CD14-positive monocyte (primary cell): Measurements from ENCODE around the gene CSKMT. TPM values are rescaled to one million over a fixed set of nuclear protein-coding genes. Genes with fewer than 3 reads are reported as not detected.

ENCODE experiments used
- DNase-seq, 3 donors: peaks; one replicate each; pipeline ENCODE4 v3.0.0-alpha.2; 2011 to 2022
- H2AFZ ChIP-seq: 2 replicates; pipeline ENCODE4 v1.6.0; 2012; ENCODE audit warnings: mild to moderate bottlenecking, low read depth, low read length, inconsistent platforms; ENCODE audit not compliant: insufficient read depth, poor library complexity, severe bottlenecking
- H3K27ac ChIP-seq, 2 donors: 1 replicate in 1 of 2; 2 replicates in 1 of 2; pipeline ENCODE4 v1.5.1; 2012 to 2013; ENCODE audit warnings: low read length in 2 of 2, control low read depth in 1 of 2, inconsistent platforms in 1 of 2, low read depth in 1 of 2, mild to moderate bottlenecking in 1 of 2
- H3K27me3 ChIP-seq, 2 donors: one replicate each; pipeline versions ENCODE4 v1.6.0 to v1.6.1; 2011 to 2013; ENCODE audit warnings: low read length in 2 of 2; ENCODE audit not compliant: control insufficient read depth in 2 of 2, insufficient read depth in 2 of 2
- H3K36me3 ChIP-seq, 2 donors: replicated peaks in 1 of 2; 1 replicate in 1 of 2; 2 replicates in 1 of 2; pipeline versions ENCODE4 v1.5.1 to v1.6.1; 2012 to 2013; ENCODE audit warnings: low read length in 2 of 2, control low read depth in 1 of 2, inconsistent platforms in 1 of 2, mild to moderate bottlenecking in 1 of 2; ENCODE audit not compliant: insufficient read depth in 2 of 2, control insufficient read depth in 1 of 2
- H3K4me1 ChIP-seq, 2 donors: 1 replicate in 1 of 2; 2 replicates in 1 of 2; pipeline versions ENCODE4 v1.5.1 to v1.6.1; 2012 to 2013; ENCODE audit warnings: low read length in 2 of 2, control low read depth in 1 of 2, inconsistent platforms in 1 of 2, mild to moderate bottlenecking in 1 of 2, moderate library complexity in 1 of 2; ENCODE audit not compliant: insufficient read depth in 2 of 2, control insufficient read depth in 1 of 2
- H3K4me2 ChIP-seq: replicated peaks from 2 replicates; pipeline ENCODE3; 2012; ENCODE audit warnings: low read length, moderate library complexity, mild to moderate bottlenecking; ENCODE audit not compliant: poor library complexity, severe bottlenecking; ENCODE audit errors: extremely low read depth
- H3K4me3 ChIP-seq, 3 experiments: fragments of 200-600 bp in 1 of 3; sonication (generic) in 1 of 3; replicated peaks in 1 of 3; 1 replicate in 2 of 3; 2 replicates in 1 of 3; pipeline ENCODE4 v1.5.1; 2011 to 2013; ENCODE audit warnings: low read length in 3 of 3, mild to moderate bottlenecking in 3 of 3, control low read depth in 2 of 3, low read depth in 2 of 3, inconsistent platforms in 1 of 3, moderate library complexity in 1 of 3
- H3K79me2 ChIP-seq: 2 replicates; pipeline ENCODE4 v1.6.0; 2012; ENCODE audit warnings: mild to moderate bottlenecking, control low read depth, inconsistent platforms, low read length, moderate library complexity; ENCODE audit not compliant: insufficient read depth
- H3K9ac ChIP-seq: 2 replicates; pipeline ENCODE4 v1.6.0; 2017; ENCODE audit warnings: low read length, mild to moderate bottlenecking; ENCODE audit not compliant: insufficient read depth, poor library complexity, severe bottlenecking
- H3K9me3 ChIP-seq, 2 donors: replicated peaks in 1 of 2; 1 replicate in 1 of 2; 2 replicates in 1 of 2; pipeline versions ENCODE4 v1.5.1 to v1.6.1; 2012 to 2013; ENCODE audit warnings: low read length in 2 of 2, control low read depth in 1 of 2; ENCODE audit not compliant: control insufficient read depth in 1 of 2, insufficient read depth in 1 of 2
- H4K20me1 ChIP-seq: 2 replicates; pipeline ENCODE4 v1.6.0; 2012; ENCODE audit warnings: mild to moderate bottlenecking, low read length, control low read depth, moderate library complexity; ENCODE audit not compliant: insufficient read depth
- H3K27ac Mint-ChIP-seq, 7 donors: one replicate each; pipeline ENCODE4 v1.8.0; 2020; ENCODE audit warnings: mild to moderate bottlenecking in 7 of 7, mixed read lengths in 7 of 7, moderate library complexity in 6 of 7, inconsistent platforms in 2 of 7
- H3K27me3 Mint-ChIP-seq, 3 donors: one replicate each; pipeline ENCODE4 v1.8.0; 2021 to 2022; ENCODE audit warnings: low read depth in 3 of 3, mild to moderate bottlenecking in 3 of 3, mixed read lengths in 3 of 3, moderate library complexity in 3 of 3, inconsistent platforms in 1 of 3
- H3K36me3 Mint-ChIP-seq, 2 donors: one replicate each; pipeline ENCODE4 v1.8.0; 2020; ENCODE audit warnings: mixed read lengths in 2 of 2, inconsistent platforms in 1 of 2, mild to moderate bottlenecking in 1 of 2
- H3K4me1 Mint-ChIP-seq: one replicate; pipeline ENCODE4 v1.8.0; 2020; ENCODE audit warnings: mild to moderate bottlenecking, mixed read lengths
- H3K4me3 Mint-ChIP-seq, 2 donors: one replicate each; pipeline ENCODE4 v1.8.0; 2020; ENCODE audit warnings: mild to moderate bottlenecking in 2 of 2, mixed read lengths in 2 of 2, moderate library complexity in 1 of 2
- H3K9me3 Mint-ChIP-seq, 7 donors: one replicate each; pipeline ENCODE4 v1.8.0; 2020 to 2022; ENCODE audit warnings: mixed read lengths in 7 of 7, mild to moderate bottlenecking in 6 of 7, moderate library complexity in 6 of 7, inconsistent platforms in 2 of 7
- WGBS: methylation state at CpG from one replicate; pipeline ENCODE4 v1.1.5; 2013; ENCODE audit warnings: missing lambda C conversion rate; ENCODE audit not compliant: insufficient coverage; 5-methylcytosine and 5-hydroxymethylcytosine counted together
- intact Hi-C, 2 donors: fragments of 100-400 bp; cut with micrococcal nuclease; formaldehyde crosslinking; loops; one replicate each; pipeline versions ENCODE4 v1.15.0 to v1.15.1; 2023
- polyA plus RNA-seq, 3 donors: library from polyadenylated mRNA; depleted of rRNA in 1 of 3; unstranded in 2 of 3; stranded (reverse) in 1 of 3; fragments of 300-500 nt in 2 of 3; fragments of >200 nt in 1 of 3; fragmentation: Illumina TruSeq in 2 of 3; gene quantifications; 1 replicate in 2 of 3; 2 replicates in 1 of 3; pipeline ENCODE4 v1.2.3, GENCODE V29; 2012 to 2021
- TF ChIP-seq, protein P1 (sequence below): fragments of 200-600 bp; IDR thresholded peaks from one replicate; pipeline ENCODE4 v1.8.0; 2022; ENCODE audit warnings: antibody characterized with exemption, mild to moderate bottlenecking

CSKMT gene
- polyA plus RNA-seq, 3 donors: 0.73 to 4.9 (median 1.4) TPM

DNA sequence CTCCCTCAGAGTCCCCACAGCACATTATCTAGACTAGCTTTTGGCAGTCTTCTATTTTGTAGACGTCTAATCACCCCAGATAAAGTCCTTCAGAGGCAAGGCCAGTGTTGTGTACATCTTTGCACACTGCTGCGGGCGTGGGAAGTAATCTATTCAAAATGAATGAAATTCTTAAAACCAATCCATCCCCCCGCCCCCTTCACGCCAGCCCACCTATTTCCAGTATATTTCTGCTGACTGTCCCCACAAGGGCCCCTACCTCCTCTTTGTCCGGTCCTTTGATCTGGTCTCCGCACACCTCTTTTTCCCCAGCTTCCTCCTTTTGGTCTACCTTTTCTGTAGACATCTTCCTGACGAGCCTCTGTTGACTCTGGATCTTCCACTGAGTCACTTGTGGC, 41.7 kb downstream of the CSKMT start:
- intact Hi-C loops: loop anchor here (5.0 to 10.0 kb wide), 2 partner anchors 55 to 112 kb away; partner anchors contain the start of genes TUT1 (in 2 of the 2) and INTS5 (in 1 of the 2)
- Histone ChIP-seq H3K4me2 (peak overlapping the region; percentile 93), H2AFZ (peak overlapping the region; percentile 96), H3K4me1 (peaks cover 66 to 82% of the 10 kb centered on the region in 2 donors), H3K9ac (no peak overlapping the region), H3K27ac (peak overlapping the region; percentile 28 to 29), H3K36me3 (peaks cover 11 to 15% of the 10 kb centered on the region in 2 donors), H3K79me2 (peaks cover 10% of the 10 kb centered on the region), H4K20me1 (no peaks in the 10 kb centered on the region), H3K9me3 (no peaks in the 10 kb centered on the region), H3K27me3 (no peaks in the 10 kb centered on the region), H3K4me3 (peak overlapping the region in 2 of 3 experiments; percentile 42 to 91)
- Mint-ChIP-seq H3K9me3 (peaks cover 0 to 3% (median 0%) of the 10 kb centered on the region in 7 donors), H3K4me3 (peak overlapping the region; percentile 72 to 82), H3K36me3 (peaks cover 8 to 20% of the 10 kb centered on the region in 2 donors), H3K27ac (peak overlapping the region in 6 of 7 donors; percentile 7 to 92 (median 81)), H3K27me3 (no peaks in the 10 kb centered on the region), H3K4me1 (peaks cover 57% of the 10 kb centered on the region)
- no peak for DNase-seq
- TF ChIP-seq, protein P1, sequence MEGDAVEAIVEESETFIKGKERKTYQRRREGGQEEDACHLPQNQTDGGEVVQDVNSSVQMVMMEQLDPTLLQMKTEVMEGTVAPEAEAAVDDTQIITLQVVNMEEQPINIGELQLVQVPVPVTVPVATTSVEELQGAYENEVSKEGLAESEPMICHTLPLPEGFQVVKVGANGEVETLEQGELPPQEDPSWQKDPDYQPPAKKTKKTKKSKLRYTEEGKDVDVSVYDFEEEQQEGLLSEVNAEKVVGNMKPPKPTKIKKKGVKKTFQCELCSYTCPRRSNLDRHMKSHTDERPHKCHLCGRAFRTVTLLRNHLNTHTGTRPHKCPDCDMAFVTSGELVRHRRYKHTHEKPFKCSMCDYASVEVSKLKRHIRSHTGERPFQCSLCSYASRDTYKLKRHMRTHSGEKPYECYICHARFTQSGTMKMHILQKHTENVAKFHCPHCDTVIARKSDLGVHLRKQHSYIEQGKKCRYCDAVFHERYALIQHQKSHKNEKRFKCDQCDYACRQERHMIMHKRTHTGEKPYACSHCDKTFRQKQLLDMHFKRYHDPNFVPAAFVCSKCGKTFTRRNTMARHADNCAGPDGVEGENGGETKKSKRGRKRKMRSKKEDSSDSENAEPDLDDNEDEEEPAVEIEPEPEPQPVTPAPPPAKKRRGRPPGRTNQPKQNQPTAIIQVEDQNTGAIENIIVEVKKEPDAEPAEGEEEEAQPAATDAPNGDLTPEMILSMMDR: no peak
- 93% methylated on average over 7 of the region's 8 CpGs for WGBS

- peak within 1 kb of the TSS; percentile 29 to 97 for H3K27ac ChIP-seq
- H3K27me3 ChIP-seq: no peaks in the 10 kb centered on the region
- WGBS: 92% methylated on average over 9 of the region's 10 CpGs
- H3K4me1 Mint-ChIP-seq: peaks cover 52% of the 10 kb centered on the region
- H3K9me3 ChIP-seq: no peaks in the 10 kb centered on the region
- intact Hi-C loops: loop anchor here (5.0 to 10.0 kb wide), 2 partner anchors 55 to 113 kb away; partner anchors contain the start of genes TUT1 (in 2 of the 2) and INTS5 (in 1 of the 2)
- H3K79me2 ChIP-seq: peaks cover 13% of the 10 kb centered on the region
- TF ChIP-seq, protein P1: no peak
- H4K20me1 ChIP-seq: no peaks in the 10 kb centered on the region
- peak within 1 kb of the TSS; percentile 17 to 91 (median 42) for H3K4me3 ChIP-seq
- peaks cover 15 to 19% of the 10 kb centered on the region in 2 donors for H3K36me3 ChIP-seq
- no peak within 1 kb of the TSS for H3K9ac ChIP-seq
- peak within 1 kb of the TSS; percentile 98 for H2AFZ ChIP-seq
- peak within 1 kb of the TSS; percentile 96 for H3K4me2 ChIP-seq
- H3K27ac Mint-ChIP-seq: peak within 1 kb of the TSS; percentile 31 to 99 (median 78)
- no peaks in the 10 kb centered on the region for H3K9me3 Mint-ChIP-seq
- H3K36me3 Mint-ChIP-seq: peaks cover 10 to 20% of the 10 kb centered on the region in 2 donors
- H3K4me1 ChIP-seq: peaks cover 60 to 77% of the 10 kb centered on the region in 2 donors
- H3K27me3 Mint-ChIP-seq: no peaks in the 10 kb centered on the region
- no peak for DNase-seq
- H3K4me3 Mint-ChIP-seq: peak within 1 kb of the TSS; percentile 82 to 87
Observed at GRCh38 chr11:62707277-62707861, 42.3 kb downstream of the CSKMT start, which contains the start of the genes BSCL2 and GNG3. Gene BSCL2, minus strand, starts transcription at chr11:62707424. Its CDS starts 229 bp downstream, at chr11:62707195. Gene GNG3, plus strand, starts transcription at chr11:62707676. Its CDS starts 620 bp downstream, at chr11:62708296.
